ENCODE data around the gene CCDC97.

CCDC97 gene

DNA sequence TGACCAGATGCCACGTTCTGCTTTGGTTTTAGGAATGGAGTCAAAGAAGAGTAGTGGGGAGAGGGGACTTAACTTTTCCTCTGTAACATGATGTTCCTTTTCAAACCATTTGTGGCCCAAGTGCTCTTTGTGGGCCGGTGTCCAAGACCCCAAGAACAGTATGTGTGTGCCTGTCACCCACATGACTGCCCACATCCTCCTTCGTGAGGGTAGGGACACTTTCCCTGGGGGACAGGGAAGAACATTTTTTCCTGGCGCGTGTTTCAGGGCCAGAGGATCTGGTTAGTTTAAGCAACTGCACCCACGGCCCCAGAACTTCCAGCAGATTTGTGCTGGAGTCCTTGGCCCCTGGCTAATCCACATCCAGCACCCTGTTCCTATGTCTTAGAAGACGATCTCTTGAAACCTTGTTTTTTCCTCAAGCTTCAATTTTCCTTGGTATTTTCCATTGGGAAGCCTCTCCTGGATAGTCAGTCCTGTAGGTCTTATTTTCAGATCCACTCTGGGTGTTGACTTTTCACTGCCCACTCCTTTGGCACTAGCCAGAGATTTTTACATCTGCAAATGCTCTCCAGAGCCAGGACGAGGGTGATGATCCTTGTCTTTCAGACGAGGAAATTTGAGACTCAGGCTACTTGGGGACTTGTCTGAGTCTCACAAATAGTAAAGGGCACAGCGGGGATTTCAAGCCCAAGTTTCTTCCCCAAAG is 10.8 kb upstream of the CCDC97 start:
- no peak for DNase-seq (ENCODE audit: insufficient read length, low spot score)
- TF ChIP-seq, protein P1, sequence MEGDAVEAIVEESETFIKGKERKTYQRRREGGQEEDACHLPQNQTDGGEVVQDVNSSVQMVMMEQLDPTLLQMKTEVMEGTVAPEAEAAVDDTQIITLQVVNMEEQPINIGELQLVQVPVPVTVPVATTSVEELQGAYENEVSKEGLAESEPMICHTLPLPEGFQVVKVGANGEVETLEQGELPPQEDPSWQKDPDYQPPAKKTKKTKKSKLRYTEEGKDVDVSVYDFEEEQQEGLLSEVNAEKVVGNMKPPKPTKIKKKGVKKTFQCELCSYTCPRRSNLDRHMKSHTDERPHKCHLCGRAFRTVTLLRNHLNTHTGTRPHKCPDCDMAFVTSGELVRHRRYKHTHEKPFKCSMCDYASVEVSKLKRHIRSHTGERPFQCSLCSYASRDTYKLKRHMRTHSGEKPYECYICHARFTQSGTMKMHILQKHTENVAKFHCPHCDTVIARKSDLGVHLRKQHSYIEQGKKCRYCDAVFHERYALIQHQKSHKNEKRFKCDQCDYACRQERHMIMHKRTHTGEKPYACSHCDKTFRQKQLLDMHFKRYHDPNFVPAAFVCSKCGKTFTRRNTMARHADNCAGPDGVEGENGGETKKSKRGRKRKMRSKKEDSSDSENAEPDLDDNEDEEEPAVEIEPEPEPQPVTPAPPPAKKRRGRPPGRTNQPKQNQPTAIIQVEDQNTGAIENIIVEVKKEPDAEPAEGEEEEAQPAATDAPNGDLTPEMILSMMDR (IDR thresholded peaks at IDR 0.05; ENCODE audit: insufficient read depth, missing control alignments), result no peak
- FAIRE-seq, result no peak

DNA sequence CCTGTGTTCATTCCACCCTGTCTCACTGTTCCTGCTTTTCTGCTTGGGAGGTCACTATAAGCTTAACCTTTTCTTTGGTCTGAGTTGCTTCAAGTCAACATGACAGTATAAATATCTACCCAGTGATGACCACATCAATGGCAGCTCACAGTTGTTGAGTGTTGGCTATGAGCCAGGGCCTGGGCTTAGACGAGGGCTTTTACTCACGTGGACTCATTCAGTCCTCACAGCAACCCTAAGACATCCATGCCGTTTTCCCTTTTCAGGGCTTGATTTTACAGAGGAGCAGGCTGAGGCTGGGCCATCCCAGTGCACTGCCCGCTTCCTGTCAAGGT is 10.2 kb upstream of the CCDC97 start:
- FAIRE-seq (no peak), DNase-seq (ENCODE audit: insufficient read length, low spot score) (no peak)
- TF ChIP-seq, protein P1 (IDR thresholded peaks at IDR 0.05; ENCODE audit: insufficient read depth, missing control alignments), result no peak

DNA sequence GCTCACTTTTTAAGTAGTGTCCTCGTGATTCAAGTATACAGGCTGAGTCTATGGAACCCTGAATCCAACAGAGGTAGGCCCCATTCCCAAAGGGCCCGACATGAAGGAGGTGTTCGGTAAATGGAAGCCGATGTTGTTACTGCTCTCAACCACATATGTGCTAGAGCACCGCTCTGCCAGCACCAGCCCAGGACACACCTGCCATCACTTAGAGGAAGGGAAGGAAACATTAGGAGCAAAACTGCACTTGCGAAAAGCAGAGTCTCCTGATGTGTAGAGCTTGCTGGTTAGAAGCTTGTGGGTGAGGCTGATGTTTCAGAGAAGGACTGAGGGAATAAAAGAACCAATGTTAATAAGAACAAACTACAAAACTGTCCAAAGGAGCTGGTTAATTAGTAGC is 9.4 kb upstream of the CCDC97 start:
- FAIRE-seq, result no peak
- TF ChIP-seq, protein P1 (IDR thresholded peaks at IDR 0.05; ENCODE audit: insufficient read depth, missing control alignments), result no peak

DNA sequence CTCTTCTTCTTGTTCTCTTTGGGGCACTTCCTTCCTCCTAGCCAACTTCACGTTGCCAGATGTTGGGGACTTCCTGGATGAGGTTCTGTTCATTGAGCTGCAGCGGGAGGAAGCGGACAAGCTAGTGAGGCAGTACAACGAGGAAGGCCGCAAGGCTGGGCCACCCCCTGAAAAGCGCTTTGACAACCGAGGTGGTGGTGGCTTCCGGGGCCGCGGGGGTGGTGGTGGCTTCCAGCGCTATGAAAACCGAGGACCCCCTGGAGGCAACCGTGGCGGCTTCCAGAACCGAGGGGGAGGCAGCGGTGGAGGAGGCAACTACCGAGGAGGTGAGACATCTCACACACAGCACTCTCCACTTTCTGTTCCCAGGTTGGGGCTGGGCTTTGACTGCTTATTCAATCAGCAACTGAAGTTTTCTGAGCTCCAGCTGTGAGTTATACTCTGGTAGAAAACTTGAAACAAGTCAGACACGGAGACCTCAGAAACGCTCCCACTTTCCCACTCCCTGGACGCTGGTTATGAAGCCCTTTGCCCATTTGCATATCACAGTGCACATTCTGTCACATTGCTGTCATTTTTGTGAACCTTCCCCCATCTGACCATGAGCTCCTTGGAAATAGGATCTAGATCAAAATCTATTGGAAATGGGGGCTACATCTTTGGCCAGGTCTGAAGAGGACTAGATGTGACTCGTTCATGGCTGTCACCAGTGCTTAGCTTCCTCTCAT is 7.2 kb upstream of the CCDC97 start:
- DNase-seq (ENCODE audit: insufficient read length, low spot score) (no peak), FAIRE-seq (no peak)
- TF ChIP-seq, protein P1 (IDR thresholded peaks at IDR 0.05; ENCODE audit: insufficient read depth, missing control alignments), result no peak

More for the DNA sequence above, 9.4 kb upstream of the CCDC97 start:
- DNase-seq (ENCODE audit: insufficient read length, low spot score), result no peak

DNA sequence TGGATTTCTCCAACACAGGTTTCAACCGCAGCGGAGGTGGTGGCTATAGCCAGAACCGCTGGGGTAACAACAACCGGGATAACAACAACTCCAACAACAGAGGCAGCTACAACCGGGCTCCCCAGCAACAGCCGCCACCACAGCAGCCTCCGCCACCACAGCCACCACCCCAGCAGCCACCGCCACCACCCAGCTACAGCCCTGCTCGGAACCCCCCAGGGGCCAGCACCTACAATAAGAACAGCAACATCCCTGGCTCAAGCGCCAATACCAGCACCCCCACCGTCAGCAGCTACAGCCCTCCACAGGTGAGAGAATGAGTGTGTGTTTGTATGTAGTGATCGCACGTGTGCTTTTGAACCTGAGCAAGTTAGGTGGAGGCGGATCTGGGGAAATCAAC is 6.0 kb upstream of the CCDC97 start:
- TF ChIP-seq, protein P1 (IDR thresholded peaks at IDR 0.05; ENCODE audit: insufficient read depth, missing control alignments), result no peak
- FAIRE-seq (no peak), DNase-seq (ENCODE audit: insufficient read length, low spot score) (no peak)

DNA sequence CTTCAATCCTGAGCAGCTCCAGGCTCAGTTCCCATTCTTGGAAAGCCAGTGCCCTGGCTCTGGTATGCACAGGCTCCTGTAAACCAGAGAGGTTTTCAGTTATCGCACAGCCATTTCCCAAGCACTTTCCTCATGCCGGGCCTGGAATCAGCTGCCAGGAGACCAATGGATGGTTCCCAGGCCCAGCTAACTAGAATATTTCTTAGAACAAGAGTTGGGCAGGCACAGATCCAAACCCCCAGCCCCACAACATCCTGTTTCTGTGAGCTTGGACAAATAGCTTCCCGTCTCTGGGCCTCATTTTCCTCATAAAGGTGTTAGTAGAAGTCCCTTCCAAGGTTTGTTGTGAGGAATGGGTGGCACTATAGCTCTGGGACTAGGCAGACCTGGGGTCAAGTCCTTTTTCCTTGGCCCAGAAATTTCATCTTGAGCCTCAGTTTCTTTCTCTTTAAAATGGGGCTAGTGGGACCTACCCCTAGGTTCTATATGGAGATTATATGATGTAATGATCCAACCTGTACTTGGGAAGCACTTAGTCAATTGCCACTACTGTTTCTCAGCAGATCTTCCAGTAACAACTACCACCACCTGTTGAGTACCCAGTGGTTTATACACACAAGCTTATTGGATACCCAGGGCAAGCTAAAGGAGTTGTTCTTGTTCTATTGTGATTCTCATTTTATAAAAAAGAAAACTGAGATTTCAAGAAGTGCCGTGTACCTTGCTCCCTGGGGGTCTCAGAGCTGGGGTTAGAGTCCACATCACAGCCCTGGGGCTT is 5.1 kb upstream of the CCDC97 start:
- DNase-seq (ENCODE audit: insufficient read length, low spot score), result no peak
- TF ChIP-seq, protein P1 (IDR thresholded peaks at IDR 0.05; ENCODE audit: insufficient read depth, missing control alignments), result no peak
- FAIRE-seq, result no peak

Measured in D721Med (cell line).